LHCN-M2 (cell line): Measurements from ENCODE around the gene PAPSS2. TPM values are rescaled to one million over a fixed set of nuclear protein-coding genes. Genes with fewer than 3 reads are reported as not detected.
A peak's percentile ranks its signal among the peaks of the same experiment; 100 is the strongest.
"Not testable (repeated sequence)": the region's sequence is repeated elsewhere in the genome, so short reads cannot be mapped to it uniquely, and the experiment has no call there.

Experiments
- DNase-seq: peaks from one replicate; pipeline ENCODE4 v3.0.0-alpha.2; 2012; ENCODE audit warnings: low read depth
- total RNA-seq: library from RNA; depleted of rRNA; stranded (reverse); fragments of >200 nt; gene quantifications from 2 replicates; pipeline ENCODE4 v1.2.3, GENCODE V29; 2014

Gene PAPSS2
- total RNA-seq, 1 experiment from 2014 or later, result 34.5 TPM

- no peak for DNase-seq
Measured at GRCh38 chr10:87642988-87643387, 16.7 kb upstream of the PAPSS2 start.

- DNase-seq, result no peak
Measured at GRCh38 chr10:87643920-87644319, 15.8 kb upstream of the PAPSS2 start.

- not testable (repeated sequence) for DNase-seq
Measured at GRCh38 chr10:87644500-87644899, 15.2 kb upstream of the PAPSS2 start.

DNA sequence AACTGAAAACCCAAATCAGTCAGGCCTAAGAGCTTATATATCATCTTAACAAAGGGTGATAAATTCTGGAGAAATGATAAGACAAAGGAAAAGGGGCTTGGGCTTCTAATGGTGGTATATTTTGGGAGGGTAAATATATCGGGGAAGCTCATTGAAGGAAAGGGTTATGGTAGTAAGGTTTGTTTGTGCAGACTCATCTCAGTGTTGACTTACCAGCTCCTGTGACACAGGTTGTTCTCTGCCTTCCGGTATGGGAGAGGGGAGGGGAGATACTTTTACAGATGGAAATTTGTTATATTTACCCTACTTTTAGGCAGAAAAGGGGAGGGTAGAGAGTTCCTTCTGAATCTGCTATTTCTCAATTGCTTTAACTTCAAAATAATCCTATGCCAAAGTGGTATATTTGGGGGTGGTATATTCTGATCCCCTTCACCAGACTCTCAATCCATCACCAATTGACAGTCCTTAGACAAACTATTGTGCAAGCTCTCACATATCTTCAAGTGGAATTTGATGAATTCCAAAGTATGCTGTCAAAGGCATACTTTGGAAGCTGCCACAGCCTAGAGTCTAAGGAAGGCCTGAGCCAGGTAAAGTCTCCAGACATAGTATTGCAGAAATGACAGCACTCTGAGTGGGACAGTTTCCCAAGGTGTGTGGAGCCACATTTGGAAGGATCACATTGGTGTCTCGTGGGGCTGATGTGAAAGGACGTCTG is 13.3 kb upstream of the PAPSS2 start:
- DNase-seq, result no peak

DNA sequence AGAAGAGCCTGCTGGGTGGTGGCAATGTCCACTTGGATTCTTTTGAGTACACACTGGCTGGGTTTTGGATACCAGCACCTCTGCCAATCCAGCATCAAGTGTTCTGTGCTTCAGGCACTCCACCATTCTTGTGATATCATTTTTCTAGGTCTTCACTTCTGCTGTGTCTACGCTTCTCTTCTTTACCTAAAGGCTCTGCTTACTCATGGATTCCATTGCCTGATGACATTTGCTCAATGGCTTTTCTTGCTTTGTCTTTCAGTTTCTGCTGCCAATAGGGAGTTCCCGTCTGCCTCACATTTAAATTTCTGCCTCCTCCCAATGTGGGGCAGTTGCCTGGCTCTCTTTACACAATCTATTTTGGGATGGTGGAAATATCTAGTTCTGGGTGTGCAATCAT is 12.7 kb upstream of the PAPSS2 start:
- DNase-seq, result no peak

GRCh38 chr10:87650838-87651589 is 8.7 kb upstream of the PAPSS2 start:
- DNase-seq, result no peak

DNA sequence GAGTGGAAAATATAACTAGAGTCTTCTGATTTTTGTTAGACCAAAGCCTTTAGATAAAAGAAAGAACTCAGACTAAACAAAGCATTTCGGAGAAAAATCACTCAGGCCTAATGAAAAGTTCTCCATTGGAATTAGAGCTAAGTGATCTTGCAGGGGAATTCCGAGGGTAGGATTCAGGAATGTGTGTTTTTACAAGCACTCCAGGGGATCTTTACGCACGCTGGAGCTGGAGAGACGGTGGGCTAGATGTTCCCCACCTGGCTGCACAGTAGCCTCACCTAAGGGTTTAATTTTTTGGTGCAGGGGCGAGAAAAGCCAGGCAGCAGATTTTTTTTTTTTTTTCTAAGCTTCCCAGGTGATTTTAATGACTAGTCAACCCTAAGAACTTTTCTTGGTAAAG is 7.9 kb upstream of the PAPSS2 start:
- DNase-seq, result no peak

DNA sequence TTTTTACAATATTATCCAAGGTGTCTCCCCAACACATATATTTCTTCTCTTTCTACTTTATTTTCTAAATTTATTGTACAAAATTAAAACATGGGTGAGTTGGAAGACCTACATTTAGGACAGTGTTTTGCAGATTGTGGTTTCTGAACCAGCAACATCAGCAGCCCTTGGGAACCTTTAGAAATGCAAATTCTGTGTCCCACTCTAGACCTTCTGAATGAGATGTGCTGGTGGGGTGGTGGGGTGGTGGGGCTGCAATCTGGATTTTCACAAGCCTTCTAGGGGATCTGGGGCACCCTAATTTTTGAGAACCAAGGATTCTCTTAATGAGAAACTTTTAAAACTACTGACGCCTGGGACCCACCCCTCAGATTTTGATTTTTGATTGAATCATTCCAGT is 7.4 kb upstream of the PAPSS2 start:
- no peak for DNase-seq

GRCh38 chr10:87654212-87654611 is 5.5 kb upstream of the PAPSS2 start:
- no peak for DNase-seq

DNA sequence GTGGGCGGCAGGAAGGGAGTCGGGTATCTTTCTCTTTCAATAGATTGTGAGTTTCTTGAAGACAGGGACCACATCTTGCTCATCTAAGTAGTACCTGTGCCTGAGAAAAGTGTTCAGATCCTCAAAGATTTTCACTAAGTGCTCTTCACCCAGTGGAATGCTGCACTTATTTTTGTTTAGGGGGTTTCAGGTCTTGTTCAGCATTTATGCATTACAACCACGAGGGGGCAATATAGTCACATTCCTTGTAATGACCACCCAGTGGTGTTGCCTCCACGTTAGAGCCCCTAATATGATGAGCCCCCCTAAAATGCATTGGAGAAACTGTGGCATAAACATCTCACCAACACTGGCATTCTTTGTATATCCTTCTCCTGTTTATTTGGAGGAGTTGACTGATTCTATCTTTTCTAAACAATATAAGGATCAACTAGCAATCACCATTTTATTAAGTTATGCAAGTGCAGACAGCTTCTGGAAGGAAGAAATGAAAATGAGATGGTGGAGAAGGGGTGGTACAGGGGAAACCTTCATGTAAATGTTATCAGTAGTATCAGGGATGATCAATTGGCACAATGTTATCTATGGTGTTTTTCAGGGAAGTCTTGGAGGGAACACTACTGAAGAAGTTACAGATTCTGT is 3.1 kb upstream of the PAPSS2 start:
- peak; percentile 52 for DNase-seq

DNA sequence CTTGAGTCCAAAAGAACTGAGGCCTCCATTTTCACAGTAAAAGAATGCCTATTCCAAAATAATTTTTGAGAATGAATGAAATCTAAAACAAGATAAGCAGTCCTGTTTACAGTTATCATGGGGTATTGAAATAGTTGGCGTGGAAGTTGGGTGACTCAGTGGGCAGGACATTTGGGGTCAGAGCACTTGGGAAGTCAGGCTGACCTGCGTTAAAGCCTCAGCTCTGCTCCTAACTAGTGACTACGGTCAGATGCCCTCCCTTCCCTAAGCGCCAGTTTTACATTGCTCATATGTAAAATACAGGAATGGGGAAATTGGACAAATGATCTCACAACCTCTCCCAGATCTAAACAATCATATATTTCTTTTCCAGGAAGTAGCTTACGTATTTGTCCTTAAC is 2.3 kb upstream of the PAPSS2 start:
- peak; percentile 67 for DNase-seq

DNA sequence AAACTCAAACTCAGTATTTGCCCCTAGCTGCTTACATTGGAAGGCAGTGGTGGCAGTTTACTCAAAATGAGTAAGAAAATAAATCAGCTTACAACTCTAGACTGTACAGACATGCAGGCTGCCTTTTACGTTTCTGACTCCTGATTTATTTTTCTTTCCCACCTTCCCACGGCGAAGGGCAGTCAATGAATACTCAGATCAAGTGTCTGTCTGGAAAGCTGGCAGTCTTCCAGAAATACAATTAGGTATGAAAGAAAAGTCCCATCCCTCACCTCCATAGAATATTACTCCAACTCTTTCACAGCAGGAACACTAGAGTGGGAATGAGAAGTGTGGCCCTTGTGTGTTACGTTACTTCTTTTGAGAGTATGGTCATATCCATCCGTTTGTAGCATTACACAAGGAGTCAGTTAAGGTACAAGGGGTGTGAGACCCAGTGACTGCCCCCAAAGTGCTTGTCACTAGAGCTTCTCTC is 1.3 kb upstream of the PAPSS2 start:
- no peak for DNase-seq

DNA sequence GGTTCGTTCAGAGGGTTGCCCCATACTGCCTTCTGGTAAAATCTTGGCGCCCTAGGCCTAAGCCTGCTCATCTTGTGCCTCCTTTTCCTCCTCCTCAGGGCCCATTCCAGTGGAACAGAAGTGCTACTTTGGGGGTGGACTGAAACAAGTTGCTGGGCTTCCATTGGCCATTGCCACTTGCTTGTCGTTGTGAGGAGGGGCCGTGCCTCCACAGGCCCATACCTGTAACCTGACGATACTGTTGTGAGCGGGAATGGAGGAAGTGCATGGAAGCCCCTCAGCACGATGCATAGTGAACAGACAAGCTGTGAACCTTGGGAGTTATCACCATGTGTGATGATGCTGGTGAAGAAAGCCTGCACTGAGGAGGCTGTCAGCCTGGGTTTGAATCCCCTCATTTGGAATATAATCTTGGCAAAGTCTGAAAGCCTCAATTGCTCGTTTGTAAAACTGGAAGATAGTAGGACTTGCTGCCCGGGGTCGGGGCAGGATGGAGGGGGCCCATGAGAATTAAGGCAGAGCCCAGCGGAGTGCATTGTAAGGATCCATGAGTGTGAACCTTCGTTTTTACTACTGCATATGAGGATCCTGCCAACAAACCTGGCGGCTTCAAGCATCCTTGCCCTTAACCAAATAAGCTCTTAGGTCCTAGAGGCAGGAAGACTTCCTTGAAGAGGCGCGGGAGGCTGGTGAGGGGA is 671 bp upstream of the PAPSS2 start:
- no peak for DNase-seq

DNA sequence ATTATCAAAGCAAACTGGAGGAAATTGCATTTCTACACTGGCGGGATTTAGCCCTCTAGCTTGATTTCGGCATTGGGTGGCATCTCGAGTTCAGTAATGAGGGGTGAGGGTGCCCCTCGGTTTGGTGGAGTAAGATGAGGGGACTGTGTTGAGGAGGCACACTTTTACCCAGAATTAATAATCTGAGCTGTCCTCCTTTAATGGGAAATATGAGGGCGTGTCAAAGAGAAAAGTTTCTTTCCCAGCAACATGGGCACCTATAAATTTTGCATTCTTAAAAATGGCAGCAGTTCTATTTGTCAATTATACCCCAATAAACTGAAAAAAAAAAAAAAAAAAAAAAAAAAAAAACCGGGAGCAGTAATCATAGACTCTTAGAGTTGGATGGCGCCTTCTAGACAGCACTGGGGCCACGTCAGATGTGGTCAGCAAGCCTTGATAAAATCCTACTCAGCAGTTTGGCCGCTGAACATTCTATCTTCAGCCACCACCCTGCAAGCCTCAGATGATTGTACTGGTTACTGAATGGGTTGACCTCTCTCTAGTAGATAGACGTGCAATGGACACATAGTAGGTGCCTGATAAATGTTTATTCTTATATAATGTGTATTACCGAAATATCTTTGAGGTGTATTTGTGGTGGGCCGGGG is 931 bp downstream of the PAPSS2 start:
- DNase-seq, result peak; percentile 58

GRCh38 chr10:87661861-87662785 is 2.4 kb downstream of the PAPSS2 start:
- peak; percentile 27 for DNase-seq

DNA sequence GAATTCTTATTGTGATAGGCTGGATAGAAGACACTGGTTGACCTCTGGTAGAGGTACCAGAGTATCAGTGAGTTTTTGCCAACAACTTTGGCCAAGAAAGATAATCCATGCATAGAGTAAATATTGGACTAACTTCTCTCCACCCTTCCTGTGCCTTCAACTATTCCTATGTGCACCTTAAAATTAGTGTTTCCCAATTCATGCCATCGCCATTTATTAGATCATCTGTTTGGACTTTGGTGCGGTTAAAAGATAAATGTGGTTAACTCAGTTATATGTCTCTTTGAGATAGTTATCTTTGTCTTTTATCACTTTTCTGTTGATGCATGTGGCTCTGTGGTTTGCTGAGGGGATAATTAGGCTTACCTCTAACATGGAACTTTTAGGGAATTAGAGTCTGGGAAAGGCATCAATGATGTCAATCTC is 4.6 kb downstream of the PAPSS2 start:
- DNase-seq, result no peak

- no peak for DNase-seq
Measured at GRCh38 chr10:87667493-87667892, 7.8 kb downstream of the PAPSS2 start.

- DNase-seq, result no peak
Measured at GRCh38 chr10:87668324-87669074, 8.8 kb downstream of the PAPSS2 start.

GRCh38 chr10:87669752-87670151 is 10.1 kb downstream of the PAPSS2 start:
- no peak for DNase-seq

GRCh38 chr10:87670586-87670985 is 10.9 kb downstream of the PAPSS2 start:
- DNase-seq, result peak; percentile 54
